SH-SY5Y (cell line): ENCODE data around the gene ULK2.

ENCODE experiments used
- GATA2 ChIP-seq: IDR thresholded peaks from 2 replicates; pipeline ENCODE4 v1.6.1; 2011; ENCODE audit warnings: mild to moderate bottlenecking, low read depth, low read length
- GATA3 ChIP-seq: IDR thresholded peaks from 2 replicates; pipeline ENCODE4 v1.6.1; 2011; ENCODE audit warnings: low read depth, mild to moderate bottlenecking, low read length, moderate library complexity

The ULK2 gene

GRCh38 chr17:19760746-19761145, 107.0 kb downstream of the ULK2 start:
- no peak for TF ChIP-seq GATA3
- TF ChIP-seq GATA2 = no peak

GRCh38 chr17:19759568-19760549, 107.9 kb downstream of the ULK2 start:
- no peak for TF ChIP-seq GATA2
- no peak for TF ChIP-seq GATA3

GRCh38 chr17:19757536-19758180, 110.1 kb downstream of the ULK2 start:
- TF ChIP-seq GATA2 (no peak), GATA3 (no peak)

GRCh38 chr17:19756546-19756945, 111.2 kb downstream of the ULK2 start:
- TF ChIP-seq GATA3 (no peak), GATA2 (no peak)

- no peak for TF ChIP-seq GATA2
- TF ChIP-seq GATA3 = no peak
Measured at GRCh38 chr17:19755821-19756510, 111.8 kb downstream of the ULK2 start.

- no peak for TF ChIP-seq GATA2
- no peak for TF ChIP-seq GATA3
Measured at GRCh38 chr17:19755392-19755791, 112.3 kb downstream of the ULK2 start.

- no peak for TF ChIP-seq GATA2
- no peak for TF ChIP-seq GATA3
Measured at GRCh38 chr17:19753661-19754463, 113.9 kb downstream of the ULK2 start.

GRCh38 chr17:19753051-19753509, 114.7 kb downstream of the ULK2 start:
- no peak for TF ChIP-seq GATA2
- TF ChIP-seq GATA3 = no peak

GRCh38 chr17:19752216-19753050, 115.3 kb downstream of the ULK2 start:
- TF ChIP-seq GATA3 (no peak), GATA2 (no peak)

GRCh38 chr17:19750835-19751234, 116.9 kb downstream of the ULK2 start:
- TF ChIP-seq GATA2 = no peak
- no peak for TF ChIP-seq GATA3

- TF ChIP-seq GATA2 = no peak
- TF ChIP-seq GATA3 = no peak
Measured at GRCh38 chr17:19750020-19750572, 117.6 kb downstream of the ULK2 start.

- TF ChIP-seq GATA2 (no peak), GATA3 (no peak)
Measured at GRCh38 chr17:19748807-19749193, 118.9 kb downstream of the ULK2 start.

GRCh38 chr17:19747829-19748806, 119.6 kb downstream of the ULK2 start, which contains the start of gene ALDH3A1:
ALDH3A1 (minus strand) TSS chr17:19748298; CDS start chr17:19745129, 3,169 bp downstream.
- TF ChIP-seq GATA2 (no peak), GATA3 (no peak)
